HEK293 (cell line): ENCODE results near the gene FAM110D.
A peak's percentile ranks its signal among the peaks of the same experiment; 100 is the strongest.

Experiments
- CTCF ChIA-PET: fragments of 350-600 bp; formaldehyde crosslinking; extraction: SDS; loops from one replicate; lab custom pipeline; 2021; ENCODE audit warnings: antibody characterized with exemption; lab: Yijun Ruan, JAX
- POLR2A ChIA-PET: fragments of 300-600 bp; formaldehyde crosslinking; extraction: SDS; loops from one replicate; lab custom pipeline; 2020; ENCODE audit warnings: antibody characterized with exemption, inconsistent platforms; lab: Yijun Ruan, JAX
- H3K27ac ChIP-seq: fragments of 200-500 bp; sonication (Bioruptor generic); 2 replicates; pipeline ENCODE4 v1.5.1; 2014; ENCODE audit warnings: low read depth, low read length, control low read depth, inconsistent platforms; ENCODE audit errors: extremely low read depth
- H3K36me3 ChIP-seq, 2 experiments: fragments of 200-500 bp in 1 of 2; sonication (Bioruptor generic) in 1 of 2; 1 replicate in 1 of 2; 2 replicates in 1 of 2; pipeline ENCODE4 v1.5.1; 2014 to 2017; ENCODE audit warnings: inconsistent platforms in 2 of 2, low read length in 2 of 2; ENCODE audit not compliant: control insufficient read depth in 2 of 2, insufficient read depth in 1 of 2
- H3K4me1 ChIP-seq: fragments of 200-500 bp; sonication (Bioruptor generic); 2 replicates; pipeline ENCODE4 v1.5.1; 2014; ENCODE audit warnings: mild to moderate bottlenecking, low read length, inconsistent platforms; ENCODE audit not compliant: control insufficient read depth, insufficient read depth
- H3K4me3 ChIP-seq: 2 replicates; pipeline ENCODE4 v1.5.1; 2011; ENCODE audit warnings: low read depth, mild to moderate bottlenecking, control low read depth, low read length, moderate library complexity
- H3K9me3 ChIP-seq: fragments of 200-500 bp; sonication (Bioruptor generic); 2 replicates; pipeline ENCODE4 v1.5.1; 2014; ENCODE audit warnings: low read depth, low read length, inconsistent platforms; ENCODE audit not compliant: control insufficient read depth, insufficient read depth
- SCRT2 ChIP-seq: fragments of 450-650 bp; formaldehyde crosslinking; IDR thresholded peaks from 2 replicates; pipeline ENCODE4 v1.5.1; 2016; ENCODE audit warnings: missing biosample characterization, missing genetic modification characterization
- SETDB1 ChIP-seq: IDR thresholded peaks from one replicate; pipeline ENCODE4 v1.6.1; 2017; ENCODE audit warnings: mild to moderate bottlenecking, low read length, moderate library complexity, mixed read lengths; ENCODE audit not compliant: insufficient read length
- ZBTB48 ChIP-seq: fragments of 450-650 bp; formaldehyde crosslinking; IDR thresholded peaks from 2 replicates; pipeline ENCODE4 v1.5.1; 2016; ENCODE audit warnings: missing biosample characterization, missing genetic modification characterization
- ZFP3 ChIP-seq: fragments of 450-650 bp; formaldehyde crosslinking; IDR thresholded peaks from 2 replicates; pipeline ENCODE4 v1.5.1; 2016; ENCODE audit warnings: low read depth, missing biosample characterization, missing genetic modification characterization
- ZNF175 ChIP-seq: fragments of 450-650 bp; formaldehyde crosslinking; IDR thresholded peaks from 2 replicates; pipeline ENCODE4 v1.5.1; 2016; ENCODE audit warnings: missing biosample characterization, missing genetic modification characterization
- ZNF302 ChIP-seq: fragments of 450-650 bp; formaldehyde crosslinking; IDR thresholded peaks from 2 replicates; pipeline ENCODE4 v1.5.1; 2016; ENCODE audit warnings: missing biosample characterization, missing genetic modification characterization, low read depth
- ZNF324 ChIP-seq: fragments of 450-650 bp; formaldehyde crosslinking; IDR thresholded peaks from 2 replicates; pipeline ENCODE4 v1.5.1; 2016; ENCODE audit warnings: missing biosample characterization, missing genetic modification characterization
- ZNF394 ChIP-seq: fragments of 450-650 bp; formaldehyde crosslinking; IDR thresholded peaks from 2 replicates; pipeline ENCODE4 v1.5.1; 2016; ENCODE audit warnings: missing biosample characterization, missing genetic modification characterization, mild to moderate bottlenecking, moderate library complexity, borderline replicate concordance
- ZNF530 ChIP-seq: fragments of 450-650 bp; formaldehyde crosslinking; IDR thresholded peaks from 2 replicates; pipeline ENCODE4 v1.5.1; 2016; ENCODE audit warnings: low read depth, missing biosample characterization, missing genetic modification characterization
- ZNF600 ChIP-seq: fragments of 450-650 bp; formaldehyde crosslinking; IDR thresholded peaks from 2 replicates; pipeline ENCODE4 v1.5.1; 2016; ENCODE audit warnings: missing biosample characterization, missing genetic modification characterization
- TF ChIP-seq, protein P1 (sequence below): fragments of 450-650 bp; formaldehyde crosslinking; IDR thresholded peaks from 2 replicates; pipeline ENCODE4; 2016; ENCODE audit warnings: missing biosample characterization, missing genetic modification characterization
- TF ChIP-seq, protein P2 (sequence below): fragments of 450-650 bp; formaldehyde crosslinking; IDR thresholded peaks from 2 replicates; pipeline ENCODE4 v1.5.1; 2016; ENCODE audit warnings: missing biosample characterization, missing genetic modification characterization
- TF ChIP-seq, protein P3 (sequence below): fragments of 450-650 bp; formaldehyde crosslinking; IDR thresholded peaks from 2 replicates; pipeline ENCODE4 v1.5.1; 2016; ENCODE audit warnings: missing biosample characterization, missing genetic modification characterization
- TF ChIP-seq, protein P4 (sequence below): fragments of 450-650 bp; formaldehyde crosslinking; conservative IDR thresholded peaks from 2 replicates; pipeline ENCODE4 v1.5.1; 2016; ENCODE audit warnings: low read depth, missing biosample characterization, missing genetic modification characterization
- TF ChIP-seq, protein P5 (sequence below): fragments of 450-650 bp; formaldehyde crosslinking; IDR thresholded peaks from 2 replicates; pipeline ENCODE4 v1.5.1; 2017; ENCODE audit warnings: missing biosample characterization, missing genetic modification characterization

Gene FAM110D

DNA sequence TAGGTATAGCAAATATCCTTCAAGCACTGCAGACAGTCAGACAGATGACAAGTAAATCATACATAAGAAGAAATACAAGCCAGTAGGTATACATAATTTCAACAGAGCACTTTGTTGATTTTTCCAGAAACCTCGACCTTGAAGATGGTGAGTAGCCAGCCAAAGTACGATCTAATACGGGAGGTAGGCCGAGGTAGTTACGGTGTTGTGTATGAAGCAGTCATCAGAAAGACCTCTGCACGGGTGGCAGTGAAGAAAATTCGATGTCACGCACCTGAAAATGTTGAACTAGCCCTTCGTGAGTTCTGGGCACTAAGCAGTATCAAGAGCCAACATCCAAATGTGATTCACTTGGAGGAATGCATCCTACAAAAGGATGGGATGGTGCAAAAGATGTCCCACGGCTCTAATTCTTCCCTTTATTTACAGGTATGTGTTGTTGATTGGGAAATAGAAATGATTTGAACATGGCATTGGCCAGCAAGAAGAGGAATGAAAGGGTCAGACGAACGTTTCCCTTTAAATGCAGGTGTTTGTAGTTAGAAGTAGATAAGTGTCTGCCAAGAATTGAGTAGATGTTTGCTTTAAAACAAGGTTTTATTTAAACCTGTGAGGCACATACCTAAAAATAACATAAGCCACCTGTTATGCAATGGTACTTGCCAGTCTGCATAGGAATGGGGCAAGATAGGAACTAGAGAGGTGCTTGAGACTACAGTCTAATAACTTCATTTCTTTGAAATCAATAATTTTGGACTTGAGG, 44.5 kb upstream of the FAM110D start:
- H3K4me1 ChIP-seq, result no peaks in the 10 kb centered on the region
- TF ChIP-seq SCRT2 (tag by site-specific recombination), result peak; percentile 44
- no peak for TF ChIP-seq ZNF394 (tag by site-specific recombination)
- TF ChIP-seq SETDB1, result no peak
- TF ChIP-seq, protein P1, sequence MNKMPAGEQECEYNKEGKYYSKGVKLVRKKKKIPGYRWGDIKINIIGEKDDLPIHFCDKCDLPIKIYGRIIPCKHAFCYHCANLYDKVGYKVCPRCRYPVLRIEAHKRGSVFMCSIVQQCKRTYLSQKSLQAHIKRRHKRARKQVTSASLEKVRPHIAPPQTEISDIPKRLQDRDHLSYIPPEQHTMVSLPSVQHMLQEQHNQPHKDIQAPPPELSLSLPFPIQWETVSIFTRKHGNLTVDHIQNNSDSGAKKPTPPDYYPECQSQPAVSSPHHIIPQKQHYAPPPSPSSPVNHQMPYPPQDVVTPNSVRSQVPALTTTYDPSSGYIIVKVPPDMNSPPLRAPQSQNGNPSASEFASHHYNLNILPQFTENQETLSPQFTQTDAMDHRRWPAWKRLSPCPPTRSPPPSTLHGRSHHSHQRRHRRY (tag by site-specific recombination), result no peak
- TF ChIP-seq, protein P2, sequence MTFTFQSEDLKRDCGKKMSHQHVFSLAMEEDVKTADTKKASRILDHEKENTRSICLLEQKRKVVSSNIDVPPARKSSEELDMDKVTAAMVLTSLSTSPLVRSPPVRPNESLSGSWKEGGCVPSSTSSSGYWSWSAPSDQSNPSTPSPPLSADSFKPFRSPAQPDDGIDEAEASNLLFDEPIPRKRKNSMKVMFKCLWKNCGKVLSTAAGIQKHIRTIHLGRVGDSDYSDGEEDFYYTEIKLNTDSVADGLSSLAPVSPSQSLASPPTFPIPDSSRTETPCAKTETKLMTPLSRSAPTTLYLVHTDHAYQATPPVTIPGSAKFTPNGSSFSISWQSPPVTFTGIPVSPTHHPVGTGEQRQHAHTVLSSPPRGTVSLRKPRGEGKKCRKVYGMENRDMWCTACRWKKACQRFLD (tag by site-specific recombination), result no peak
- no peak for TF ChIP-seq ZFP3
- no peak for TF ChIP-seq ZNF302 (tag by site-specific recombination)
- TF ChIP-seq ZNF530 (tag by site-specific recombination), result no peak
- TF ChIP-seq, protein P3, sequence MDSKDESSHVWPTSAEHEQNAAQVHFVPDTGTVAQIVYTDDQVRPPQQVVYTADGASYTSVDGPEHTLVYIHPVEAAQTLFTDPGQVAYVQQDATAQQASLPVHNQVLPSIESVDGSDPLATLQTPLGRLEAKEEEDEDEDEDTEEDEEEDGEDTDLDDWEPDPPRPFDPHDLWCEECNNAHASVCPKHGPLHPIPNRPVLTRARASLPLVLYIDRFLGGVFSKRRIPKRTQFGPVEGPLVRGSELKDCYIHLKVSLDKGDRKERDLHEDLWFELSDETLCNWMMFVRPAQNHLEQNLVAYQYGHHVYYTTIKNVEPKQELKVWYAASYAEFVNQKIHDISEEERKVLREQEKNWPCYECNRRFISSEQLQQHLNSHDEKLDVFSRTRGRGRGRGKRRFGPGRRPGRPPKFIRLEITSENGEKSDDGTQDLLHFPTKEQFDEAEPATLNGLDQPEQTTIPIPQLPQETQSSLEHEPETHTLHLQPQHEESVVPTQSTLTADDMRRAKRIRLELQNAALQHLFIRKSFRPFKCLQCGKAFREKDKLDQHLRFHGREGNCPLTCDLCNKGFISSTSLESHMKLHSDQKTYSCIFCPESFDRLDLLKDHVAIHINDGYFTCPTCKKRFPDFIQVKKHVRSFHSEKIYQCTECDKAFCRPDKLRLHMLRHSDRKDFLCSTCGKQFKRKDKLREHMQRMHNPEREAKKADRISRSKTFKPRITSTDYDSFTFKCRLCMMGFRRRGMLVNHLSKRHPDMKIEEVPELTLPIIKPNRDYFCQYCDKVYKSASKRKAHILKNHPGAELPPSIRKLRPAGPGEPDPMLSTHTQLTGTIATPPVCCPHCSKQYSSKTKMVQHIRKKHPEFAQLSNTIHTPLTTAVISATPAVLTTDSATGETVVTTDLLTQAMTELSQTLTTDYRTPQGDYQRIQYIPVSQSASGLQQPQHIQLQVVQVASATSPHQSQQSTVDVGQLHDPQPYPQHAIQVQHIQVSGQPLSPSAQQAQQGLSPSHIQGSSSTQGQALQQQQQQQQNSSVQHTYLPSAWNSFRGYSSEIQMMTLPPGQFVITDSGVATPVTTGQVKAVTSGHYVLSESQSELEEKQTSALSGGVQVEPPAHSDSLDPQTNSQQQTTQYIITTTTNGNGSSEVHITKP, result peak; percentile 52; the same call in 1 of the 2 replicates
- TF ChIP-seq ZNF175 (tag by site-specific recombination), result no peak
- TF ChIP-seq ZNF600 (tag by site-specific recombination), result no peak
- no peak for TF ChIP-seq ZBTB48 (tag by site-specific recombination)
- no peak for TF ChIP-seq ZNF324 (tag by site-specific recombination)
- TF ChIP-seq, protein P4, sequence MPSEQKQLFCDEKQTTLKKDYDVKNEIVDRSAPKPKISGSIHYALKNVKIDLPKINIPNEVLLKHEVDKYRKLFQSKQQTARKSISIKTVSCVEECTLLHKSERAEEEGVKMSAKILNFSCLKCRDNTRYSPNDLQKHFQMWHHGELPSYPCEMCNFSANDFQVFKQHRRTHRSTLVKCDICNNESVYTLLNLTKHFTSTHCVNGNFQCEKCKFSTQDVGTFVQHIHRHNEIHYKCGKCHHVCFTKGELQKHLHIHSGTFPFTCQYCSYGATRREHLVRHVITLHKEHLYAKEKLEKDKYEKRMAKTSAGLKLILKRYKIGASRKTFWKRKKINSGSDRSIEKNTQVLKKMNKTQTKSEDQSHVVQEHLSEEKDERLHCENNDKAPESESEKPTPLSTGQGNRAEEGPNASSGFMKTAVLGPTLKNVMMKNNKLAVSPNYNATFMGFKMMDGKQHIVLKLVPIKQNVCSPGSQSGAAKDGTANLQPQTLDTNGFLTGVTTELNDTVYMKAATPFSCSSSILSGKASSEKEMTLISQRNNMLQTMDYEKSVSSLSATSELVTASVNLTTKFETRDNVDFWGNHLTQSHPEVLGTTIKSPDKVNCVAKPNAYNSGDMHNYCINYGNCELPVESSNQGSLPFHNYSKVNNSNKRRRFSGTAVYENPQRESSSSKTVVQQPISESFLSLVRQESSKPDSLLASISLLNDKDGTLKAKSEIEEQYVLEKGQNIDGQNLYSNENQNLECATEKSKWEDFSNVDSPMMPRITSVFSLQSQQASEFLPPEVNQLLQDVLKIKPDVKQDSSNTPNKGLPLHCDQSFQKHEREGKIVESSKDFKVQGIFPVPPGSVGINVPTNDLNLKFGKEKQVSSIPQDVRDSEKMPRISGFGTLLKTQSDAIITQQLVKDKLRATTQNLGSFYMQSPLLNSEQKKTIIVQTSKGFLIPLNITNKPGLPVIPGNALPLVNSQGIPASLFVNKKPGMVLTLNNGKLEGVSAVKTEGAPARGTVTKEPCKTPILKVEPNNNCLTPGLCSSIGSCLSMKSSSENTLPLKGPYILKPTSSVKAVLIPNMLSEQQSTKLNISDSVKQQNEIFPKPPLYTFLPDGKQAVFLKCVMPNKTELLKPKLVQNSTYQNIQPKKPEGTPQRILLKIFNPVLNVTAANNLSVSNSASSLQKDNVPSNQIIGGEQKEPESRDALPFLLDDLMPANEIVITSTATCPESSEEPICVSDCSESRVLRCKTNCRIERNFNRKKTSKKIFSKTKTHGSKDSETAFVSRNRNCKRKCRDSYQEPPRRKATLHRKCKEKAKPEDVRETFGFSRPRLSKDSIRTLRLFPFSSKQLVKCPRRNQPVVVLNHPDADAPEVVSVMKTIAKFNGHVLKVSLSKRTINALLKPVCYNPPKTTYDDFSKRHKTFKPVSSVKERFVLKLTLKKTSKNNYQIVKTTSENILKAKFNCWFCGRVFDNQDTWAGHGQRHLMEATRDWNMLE, result no peak
- TF ChIP-seq, protein P5, sequence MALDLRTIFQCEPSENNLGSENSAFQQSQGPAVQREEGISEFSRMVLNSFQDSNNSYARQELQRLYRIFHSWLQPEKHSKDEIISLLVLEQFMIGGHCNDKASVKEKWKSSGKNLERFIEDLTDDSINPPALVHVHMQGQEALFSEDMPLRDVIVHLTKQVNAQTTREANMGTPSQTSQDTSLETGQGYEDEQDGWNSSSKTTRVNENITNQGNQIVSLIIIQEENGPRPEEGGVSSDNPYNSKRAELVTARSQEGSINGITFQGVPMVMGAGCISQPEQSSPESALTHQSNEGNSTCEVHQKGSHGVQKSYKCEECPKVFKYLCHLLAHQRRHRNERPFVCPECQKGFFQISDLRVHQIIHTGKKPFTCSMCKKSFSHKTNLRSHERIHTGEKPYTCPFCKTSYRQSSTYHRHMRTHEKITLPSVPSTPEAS (tag by site-specific recombination), result no peak
- H3K36me3 ChIP-seq, result peaks cover 15 to 49% of the 10 kb centered on the region in 2 experiments; a peak in 2 of 3 replicates
- POLR2A ChIA-PET, result interaction anchor here (0.9 to 1.0 kb wide), 2 partner anchors 9 kb away, joined by 3 read pairs; no protein-coding TSS in a partner anchor
- CTCF ChIA-PET, result interaction anchor here (0.7 to 2.5 kb wide), 6 partner anchors 9 to 207 kb away, joined by 3 to 18 read pairs (median 4); partner anchors contain the start of gene ZNF593
- H3K27ac ChIP-seq, result no peak overlapping the region
- no peak overlapping the region for H3K4me3 ChIP-seq
- H3K9me3 ChIP-seq, result no peaks in the 10 kb centered on the region
